ENCODE results near the gene KRT13.

The KRT13 gene

DNA sequence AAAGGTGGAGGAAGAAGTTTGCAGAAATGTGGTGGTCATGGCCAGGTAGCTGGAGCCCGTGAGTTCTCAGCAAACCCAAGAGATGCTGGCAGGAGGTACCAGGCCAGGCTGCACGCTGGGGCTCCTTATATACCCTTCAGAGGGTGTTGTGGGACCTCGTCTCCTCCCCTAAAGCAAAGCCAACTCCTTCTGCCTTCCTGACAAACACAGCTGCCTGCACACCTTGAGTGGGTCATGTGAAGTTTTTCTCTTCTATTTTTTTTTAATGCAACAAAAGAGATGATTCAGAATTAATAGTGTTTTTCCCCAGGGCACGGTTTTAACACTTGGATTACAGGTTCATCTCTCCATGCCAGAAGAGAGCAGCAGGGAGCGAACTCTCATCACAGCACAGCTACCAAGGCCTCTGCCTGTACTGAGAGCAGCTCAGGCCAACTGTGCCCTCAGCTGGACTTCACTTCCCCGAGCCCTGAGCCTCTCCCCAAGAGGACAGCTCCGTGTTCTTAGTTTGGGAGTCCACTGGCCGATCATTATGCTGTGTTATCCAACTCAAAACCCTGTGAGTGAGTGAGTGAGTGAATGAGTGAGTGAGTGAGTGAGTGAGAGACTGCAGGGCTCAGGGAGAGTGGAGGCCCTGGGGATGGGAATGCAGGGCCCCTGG, 13.5 kb upstream of the KRT13 start, which contains the start of gene KRT15:
Gene KRT15 (minus strand): TSS at position 102 of the 661 bp plus-strand sequence. CDS start 63 bp downstream, at position 39.
- no peak for DNase-seq

DNA sequence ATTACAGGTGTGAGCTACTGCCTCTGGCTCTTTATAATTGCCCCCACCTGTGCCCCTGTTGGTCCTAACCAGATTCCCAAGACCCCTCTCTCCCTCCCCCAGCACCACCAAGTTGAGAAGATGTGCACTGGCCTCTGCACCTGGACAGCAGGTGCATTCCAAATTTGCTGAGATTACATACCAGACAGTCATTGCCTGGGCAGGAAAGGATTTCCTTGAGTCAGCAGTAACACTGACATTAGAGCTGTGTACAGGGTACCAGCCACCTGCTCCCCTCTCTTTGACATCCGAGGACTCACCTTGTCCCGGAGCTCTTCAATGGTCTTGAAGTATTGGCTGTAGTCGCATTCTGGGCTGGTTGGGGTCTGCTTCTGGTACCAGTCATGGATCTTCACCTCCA, 12.6 kb upstream of the KRT13 start:
- no peak for DNase-seq

DNA sequence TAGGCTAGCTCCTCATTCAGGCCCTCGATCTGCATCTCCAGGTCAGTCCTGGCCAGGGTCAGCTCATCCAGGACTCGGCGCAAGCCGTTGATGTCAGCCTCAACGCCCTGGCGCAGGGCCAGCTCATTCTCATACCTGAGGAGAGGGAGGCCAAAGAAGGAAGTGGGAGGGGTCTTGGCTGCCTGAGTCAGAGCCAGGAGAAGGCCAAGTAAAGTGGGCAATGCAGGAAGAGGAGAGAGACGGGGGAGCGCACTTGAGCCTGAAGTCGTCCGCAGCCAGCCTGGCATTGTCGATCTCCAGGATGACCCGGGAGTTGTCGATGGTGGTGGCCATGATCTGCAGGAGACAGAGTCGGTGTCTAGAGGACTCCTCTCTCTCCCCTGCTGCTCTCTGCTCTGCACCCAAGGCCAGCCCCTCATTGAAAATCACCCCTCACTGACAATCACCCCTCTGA, 11.4 kb upstream of the KRT13 start:
- no peak for DNase-seq

DNA sequence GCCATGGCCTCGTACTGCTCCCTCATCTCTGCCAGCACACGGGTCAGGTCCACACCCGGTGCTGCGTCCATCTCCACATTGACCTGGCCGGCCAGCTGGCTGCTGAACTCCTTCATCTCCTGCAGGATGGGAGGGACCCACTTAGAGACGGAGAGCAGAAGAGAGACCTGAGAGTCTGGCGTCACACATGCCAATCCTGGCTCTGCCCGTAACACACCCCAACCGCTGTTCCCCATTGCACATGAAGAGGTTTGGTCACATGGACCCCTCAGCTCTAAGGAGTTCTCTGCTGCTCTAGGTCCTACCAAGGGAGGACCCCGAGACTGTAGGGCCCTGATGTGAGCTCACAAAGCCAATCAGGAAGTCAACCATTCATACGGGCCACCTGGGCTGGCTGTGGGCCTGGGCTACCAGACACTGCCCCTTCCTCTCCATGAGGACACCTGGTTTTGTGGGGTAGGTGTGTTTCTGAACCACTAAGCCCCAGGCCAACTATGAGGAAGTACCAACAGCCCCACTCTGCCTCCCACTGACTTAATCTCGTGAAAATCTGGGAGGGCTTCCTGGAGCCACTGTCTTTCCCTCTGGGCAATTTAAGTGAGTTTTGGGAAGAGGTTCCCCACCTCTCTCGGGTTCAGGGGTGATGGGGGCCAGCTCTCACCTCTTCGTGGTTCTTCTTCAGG, 10.9 kb upstream of the KRT13 start:
- no peak for DNase-seq

DNA sequence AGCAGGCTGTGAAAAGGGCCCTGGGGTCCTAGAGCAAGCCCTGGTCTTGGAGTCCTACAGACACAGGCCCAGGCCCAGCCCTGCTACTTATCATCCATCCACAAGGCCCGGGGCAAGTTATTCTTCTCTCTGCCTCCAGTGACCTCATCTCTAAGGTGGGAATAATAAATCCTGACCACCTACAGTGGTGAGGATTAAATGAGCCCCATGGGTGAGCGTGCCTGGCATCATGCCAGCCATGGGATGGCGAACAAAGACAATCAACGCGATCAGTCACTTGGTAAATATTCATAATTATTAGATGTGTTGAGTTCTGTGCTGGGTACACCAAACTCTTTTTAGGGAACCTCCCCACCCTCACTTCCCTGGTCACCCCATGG, 7.7 kb upstream of the KRT13 start:
- DNase-seq, result no peak

DNA sequence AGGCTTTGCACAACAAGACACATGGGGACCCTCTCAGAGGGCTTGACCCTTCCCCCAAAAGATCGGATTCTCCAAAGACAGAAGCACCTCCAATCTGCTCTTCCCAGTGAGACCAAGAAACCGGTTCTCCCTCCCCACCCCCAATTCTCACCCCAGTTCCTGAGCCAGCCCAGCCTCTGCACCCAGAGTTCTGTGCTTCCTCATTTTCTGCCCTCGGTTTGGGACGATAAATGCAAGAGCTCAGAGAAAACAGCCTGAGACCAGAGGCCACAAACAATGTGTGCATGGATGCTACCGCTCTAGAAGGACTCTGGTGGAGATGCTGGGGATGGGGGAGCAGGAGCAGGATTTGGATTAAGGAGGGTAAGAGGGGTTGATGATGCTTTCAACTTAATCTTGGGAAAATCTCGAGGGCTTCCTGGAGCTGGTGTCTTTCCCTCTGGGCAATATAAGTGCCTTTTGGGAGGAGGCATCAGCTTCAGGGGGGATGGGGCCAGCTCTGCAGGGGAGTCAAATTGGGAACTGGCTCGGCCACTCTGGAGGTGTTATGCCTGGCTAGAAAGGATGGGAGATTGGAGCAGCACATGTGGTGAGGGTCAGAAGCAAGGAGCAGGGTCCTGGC, 7.2 kb upstream of the KRT13 start:
- DNase-seq, result peak in 2 of 3 donors; percentile 45 to 48

DNA sequence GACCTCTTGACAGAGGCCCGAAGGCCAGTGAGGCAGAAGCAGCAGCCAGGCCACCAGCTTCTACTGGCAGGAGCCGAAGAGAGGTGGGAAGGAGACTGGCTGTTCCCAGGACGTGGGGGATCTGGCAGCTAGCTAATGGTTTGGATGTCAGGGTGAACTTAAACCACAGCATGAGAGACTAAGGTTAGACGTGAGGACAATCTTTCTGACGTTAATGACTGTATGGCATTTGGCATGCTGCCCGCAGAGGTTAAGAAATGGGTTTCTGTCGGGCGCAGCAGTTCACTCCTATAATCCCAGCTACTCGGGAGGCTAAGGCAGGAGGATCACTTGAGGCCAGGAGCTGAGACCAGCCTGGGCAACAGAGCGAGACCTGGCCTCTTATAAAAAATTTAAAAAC, 6.3 kb upstream of the KRT13 start:
- DNase-seq, result no peak

DNA sequence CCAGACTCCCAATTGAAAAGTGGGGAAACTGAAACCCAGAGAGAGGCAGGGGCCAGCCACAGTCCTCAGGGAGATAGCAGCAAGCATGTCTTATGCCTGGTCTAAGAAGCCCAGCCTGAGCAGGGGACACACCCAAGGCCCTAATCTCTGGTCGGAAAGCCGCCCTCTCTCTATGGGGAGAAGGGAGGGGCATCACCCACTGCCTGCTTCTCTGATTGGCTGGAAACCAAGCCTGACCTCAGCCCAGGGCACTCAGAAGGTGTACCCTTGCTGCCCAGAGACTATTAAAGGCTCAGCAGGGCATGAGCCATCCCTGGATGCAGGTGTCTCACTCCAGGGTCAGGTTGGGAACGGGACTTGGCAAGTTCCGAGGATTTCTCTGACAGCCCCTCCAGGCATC, 5.7 kb upstream of the KRT13 start:
- no peak for DNase-seq

DNA sequence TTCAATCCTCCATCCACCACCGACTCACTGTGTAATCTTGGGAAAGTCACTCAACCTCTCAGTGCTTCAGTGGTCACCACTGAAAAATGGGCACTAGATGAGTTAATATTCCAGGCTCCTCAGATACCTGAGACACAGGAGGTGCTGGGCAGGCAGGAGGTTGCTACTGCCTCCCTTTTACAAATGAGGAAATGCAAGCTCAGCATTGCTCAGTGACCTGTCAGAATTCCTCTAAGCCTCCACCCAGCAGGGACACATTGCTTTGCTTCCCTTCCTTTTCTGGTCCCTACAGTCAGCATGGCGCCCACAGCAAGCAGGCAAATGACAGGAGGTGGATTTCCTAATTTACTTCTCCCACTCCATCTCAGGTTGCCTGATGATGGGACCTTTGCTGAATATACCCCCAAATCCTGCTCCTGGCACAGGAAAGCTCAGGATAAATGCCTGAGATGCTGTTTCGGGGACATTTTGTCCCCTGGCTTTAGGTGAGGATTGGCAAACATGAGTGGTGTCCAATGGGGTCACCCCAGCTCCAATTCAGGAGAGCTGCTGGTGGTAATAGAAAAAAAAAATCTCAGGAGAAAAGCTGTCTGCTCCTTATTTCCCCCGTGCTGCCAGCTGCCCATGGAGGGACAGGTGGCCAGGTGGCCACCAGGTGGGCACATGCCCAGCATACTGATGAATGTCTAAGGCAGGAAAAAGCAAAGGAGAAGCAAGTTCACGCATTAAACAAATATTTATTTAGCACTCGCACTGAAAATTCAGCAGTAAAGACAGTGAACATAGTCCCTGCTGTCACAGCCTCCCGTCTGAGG, 5.0 kb upstream of the KRT13 start:
- no peak for DNase-seq

DNA sequence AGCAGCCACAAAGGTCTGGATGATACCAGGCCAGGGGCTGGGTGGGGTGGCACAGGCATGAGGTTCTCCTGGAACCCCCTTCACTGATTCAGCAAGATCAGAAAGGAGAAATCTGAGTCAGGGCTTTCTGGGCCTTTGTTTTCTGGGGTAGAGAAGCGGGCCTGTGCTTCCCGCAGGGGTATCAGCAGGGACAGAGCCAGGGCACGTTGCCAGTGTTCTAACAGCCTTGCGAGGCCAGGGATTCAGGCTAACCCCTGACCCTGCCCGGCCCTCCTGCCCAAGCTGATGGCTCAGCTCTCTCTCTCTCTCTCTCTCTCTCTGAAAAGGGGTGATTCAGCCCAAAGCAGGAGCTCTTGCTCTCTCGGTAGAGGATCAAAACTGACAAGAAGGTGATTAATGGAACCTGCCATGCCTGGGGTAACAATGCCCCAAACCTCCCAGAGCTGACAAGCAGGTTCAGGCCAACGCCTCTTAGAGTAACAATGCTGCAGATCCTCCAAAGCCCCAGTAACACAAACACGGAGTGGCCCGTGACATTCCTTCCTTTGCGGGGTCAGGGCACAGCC, 2.0 kb upstream of the KRT13 start:
- no peak for DNase-seq

DNA sequence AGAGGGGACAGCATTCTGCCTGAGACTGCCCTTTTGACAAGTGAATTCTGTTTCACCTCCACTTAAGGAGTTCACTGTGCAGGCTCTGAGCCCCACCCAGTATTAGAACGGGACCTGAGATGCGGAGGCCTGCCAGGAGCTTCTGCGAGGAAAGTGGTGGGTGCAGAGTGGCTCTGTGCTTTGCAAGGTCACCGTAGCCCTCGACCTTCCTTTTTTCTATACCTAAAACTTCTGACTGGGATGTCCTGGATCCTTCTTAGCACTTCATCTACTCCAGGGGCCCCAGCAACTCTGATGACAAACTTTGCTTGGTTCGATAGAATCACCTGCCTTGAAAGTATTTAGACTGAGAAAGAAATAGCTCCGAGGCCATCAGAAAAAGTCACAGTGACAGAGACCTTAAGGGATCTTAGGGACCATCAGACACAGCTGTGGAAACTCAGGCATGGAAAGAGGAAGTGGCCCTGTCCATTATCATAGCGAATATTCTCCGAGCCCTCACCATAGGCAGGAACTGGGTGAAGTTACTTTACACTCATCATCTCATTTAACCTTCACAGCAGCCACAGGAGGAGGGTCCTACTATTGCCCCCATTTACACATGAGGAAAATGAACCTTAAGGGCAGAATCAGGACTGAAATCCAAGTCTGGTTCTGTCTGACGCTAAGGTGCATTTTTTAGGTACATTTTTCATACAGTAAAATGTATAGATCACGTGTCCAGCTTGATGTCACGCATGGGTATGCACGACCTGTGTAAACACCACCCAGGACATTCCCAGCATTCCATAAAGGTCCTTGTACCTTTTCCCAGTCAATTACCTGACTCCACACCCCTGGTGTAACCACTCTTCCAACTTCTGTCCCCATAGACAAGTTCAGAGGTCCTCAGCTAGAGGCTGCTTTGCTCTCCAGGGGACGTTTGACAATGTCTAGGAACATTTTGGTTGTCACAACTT, 676 bp upstream of the KRT13 start:
- DNase-seq, result peak; percentile 30 to 50 (median 47)

DNA sequence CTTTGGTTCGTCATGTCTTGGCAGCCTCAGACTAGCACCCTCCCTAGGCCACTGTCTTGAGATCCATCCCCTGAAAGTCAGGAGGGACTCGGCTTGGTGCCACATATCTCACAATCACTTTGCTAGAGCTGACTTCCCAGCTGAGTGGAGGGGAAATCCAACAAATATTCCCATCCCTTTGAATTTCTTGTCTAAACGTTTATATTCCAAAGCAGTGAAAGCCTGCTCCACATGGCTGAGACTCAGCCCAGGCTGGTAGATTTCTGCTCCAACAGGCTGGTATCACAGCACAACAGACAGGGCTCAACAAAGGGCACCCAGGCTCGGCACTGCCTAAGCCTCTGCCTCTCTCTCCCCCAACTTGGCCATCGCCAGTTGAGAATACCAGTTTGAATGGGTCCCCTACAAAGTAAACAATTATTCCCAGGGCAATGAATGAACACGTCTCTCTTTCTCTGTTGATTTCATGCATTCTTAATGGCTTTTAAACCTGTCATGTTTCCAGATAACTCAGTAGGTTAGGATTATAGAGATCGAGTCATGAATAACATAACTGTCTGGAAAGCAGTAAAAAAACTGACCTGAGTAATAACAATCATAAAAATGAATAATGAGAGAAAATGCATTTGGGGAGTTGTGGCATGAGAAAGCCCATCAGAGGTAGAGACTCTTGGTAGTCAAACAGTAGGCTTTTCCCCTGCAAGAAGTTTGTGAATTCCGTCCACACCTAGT, 1.0 kb downstream of the KRT13 start:
- no peak for DNase-seq

DNA sequence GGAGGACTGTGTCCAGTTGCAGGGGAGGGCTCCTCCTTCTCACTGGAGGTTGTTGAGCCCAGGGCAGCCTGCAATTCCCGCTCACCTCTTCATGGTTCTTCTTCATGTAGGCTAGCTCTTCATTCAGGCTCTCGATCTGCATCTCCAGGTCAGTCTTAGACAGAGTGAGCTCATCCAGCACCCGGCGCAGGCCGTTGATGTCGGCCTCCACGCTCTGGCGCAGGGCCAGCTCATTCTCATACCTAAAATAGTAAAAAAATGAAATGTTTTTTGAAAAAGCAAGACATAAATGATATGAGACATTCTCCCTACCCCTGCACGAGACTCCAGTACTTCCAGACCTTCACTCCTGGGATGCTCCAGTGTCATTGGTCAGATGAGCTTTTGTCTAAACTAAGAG, 2.2 kb downstream of the KRT13 start:
- no peak for DNase-seq

DNA sequence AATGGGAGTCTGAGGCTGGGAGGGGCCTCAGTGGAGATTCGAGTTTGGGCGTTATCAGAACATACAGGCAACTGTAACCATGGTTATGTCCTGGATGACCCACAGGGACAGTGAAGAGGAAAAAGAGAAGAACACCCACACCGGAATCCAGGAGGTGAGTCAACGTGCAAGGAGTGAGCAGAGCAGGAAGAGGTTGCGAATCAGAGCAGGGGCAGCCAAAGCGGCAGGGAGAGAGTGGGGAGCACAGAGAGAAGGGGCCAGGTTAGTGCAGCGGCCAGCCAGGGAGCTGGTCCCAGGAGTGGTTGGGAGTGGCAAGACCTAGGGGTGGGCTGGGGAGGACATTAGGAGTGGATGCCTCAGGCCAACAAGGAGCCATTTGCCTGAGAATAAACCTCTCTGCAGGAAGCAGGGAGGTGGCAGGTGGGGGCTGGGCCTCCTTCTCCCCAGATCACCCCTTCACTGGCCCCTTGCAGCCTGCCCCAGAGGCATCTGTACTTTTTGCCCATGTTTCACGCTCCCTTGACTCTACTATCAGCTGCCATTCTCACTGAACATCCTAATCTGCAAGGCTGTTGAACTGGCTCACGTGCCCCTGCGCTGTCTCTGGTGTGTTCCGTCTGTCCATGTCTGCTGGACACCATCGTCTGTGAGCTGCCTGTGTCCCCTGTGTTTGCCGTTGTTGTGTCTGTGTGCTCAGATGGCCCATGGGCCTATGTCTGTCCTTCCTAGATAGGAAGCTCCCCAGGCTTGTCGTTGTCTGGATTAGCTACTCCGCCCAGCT, 5.1 kb downstream of the KRT13 start:
- peak; percentile 49 to 64 (median 53) for DNase-seq

DNA sequence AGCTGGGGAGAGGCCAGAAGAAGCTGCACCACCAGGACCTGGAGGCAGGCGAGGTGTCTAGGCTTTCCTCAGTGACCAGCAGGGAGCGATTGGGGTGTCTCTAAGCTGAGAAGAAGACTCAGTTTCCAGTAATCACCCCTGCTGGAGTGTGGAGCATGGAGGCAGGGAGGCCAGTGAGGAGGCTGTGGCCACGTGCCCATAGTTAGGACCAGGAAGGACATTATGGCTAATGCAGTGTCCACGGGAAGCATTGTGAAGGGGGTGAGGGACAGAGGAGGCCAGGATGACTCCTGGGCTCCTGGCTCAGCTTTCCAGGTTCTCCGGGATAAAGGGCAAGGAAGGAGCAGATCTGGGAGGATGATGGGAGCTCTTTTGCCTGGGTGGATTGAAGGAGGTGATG, 5.7 kb downstream of the KRT13 start:
- DNase-seq, result no peak

DNA sequence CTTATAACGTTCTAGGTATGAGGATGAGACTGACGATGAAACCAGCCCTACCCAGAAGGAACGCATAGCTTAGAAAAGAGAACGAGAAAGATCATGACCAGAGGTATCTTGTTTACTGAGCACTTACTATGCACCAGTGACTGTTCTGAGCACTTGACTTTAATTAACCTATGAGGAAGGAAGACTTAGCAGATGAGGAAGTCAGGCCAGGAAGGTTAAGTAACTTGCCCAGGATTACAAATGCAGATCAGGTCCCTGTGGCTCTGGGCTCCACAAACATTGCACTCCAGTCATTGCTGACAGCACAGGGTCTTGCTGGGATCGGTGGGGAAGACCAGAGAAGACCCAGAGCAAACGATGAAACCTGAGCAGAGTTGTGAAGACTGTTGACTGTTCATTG, 7.1 kb downstream of the KRT13 start:
- peak; percentile 64 to 78 (median 77) for DNase-seq

DNA sequence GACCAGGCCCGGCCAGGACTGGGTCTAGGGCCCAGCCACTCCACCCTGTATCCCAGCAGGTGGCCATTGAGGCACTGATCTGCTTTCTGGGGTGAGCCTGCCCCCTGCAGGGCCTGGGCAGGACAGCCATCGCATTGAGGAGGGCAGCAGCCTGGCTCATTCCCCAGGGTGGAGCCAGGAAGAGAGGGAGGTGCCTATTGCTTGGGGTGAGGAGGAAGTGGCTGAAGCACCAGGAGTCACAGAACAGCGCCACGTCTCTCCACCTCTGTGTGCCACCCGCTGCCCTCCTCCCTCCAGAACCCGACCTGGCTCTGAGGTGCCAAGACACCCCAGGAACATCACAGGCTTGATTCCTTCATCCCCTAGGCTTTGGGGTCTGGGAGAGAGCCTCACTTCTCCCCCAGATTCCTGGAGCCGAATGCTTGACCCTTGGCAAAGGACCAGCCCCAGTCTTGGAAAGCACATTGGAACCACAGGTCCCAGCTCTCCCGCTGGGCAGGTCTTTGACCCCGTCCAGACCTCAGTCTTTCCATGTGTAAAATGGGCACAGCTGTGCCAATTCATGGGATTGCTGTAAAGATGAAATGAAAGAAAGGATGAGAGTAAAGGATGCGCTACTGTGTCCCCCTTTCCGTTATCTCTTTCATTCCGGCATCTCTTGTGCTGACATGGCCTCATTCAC, 8.5 kb downstream of the KRT13 start:
- peak; percentile 89 to 91 (median 91) for DNase-seq

DNA sequence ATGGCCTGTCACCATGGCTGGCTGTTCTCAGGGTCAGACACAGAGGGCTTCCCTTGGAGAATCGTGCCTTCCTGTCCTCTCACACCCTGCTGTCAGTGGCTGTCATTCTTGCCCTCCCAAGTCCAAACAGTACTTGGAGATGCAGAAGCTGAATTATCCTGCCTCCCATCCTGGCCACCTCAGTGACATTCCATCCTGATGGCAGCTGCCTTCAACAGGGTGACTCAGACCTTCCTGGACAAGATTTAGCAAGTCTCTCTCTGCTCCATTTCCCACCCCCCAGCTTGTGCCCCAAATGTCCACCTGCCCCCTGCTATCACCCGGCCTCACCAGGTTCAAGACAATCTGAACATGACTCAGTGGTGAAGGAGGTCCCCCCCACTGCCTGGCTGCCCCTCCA, 10.9 kb downstream of the KRT13 start:
- DNase-seq, result no peak

DNA sequence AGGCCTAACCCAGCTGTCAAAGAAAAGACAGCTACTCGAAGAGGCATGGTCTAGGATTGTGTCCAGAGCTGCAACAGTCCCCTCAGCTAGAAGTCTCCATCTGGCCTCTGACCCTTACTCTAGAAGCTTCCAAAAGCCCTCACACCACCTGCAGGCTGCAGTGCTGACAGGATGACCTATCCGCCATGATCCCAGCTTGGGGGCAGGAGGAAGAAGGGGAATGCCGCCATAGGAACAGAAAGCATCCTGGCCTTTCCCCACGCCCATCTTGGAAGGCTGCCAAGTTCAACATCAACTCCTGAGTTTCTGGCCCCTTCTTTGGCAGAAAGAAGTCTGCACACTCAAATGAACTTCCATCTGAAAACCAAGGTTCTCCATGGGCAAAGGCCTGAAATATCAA, 12.6 kb downstream of the KRT13 start:
- DNase-seq, result peak; percentile 47 to 67 (median 51)

DNA sequence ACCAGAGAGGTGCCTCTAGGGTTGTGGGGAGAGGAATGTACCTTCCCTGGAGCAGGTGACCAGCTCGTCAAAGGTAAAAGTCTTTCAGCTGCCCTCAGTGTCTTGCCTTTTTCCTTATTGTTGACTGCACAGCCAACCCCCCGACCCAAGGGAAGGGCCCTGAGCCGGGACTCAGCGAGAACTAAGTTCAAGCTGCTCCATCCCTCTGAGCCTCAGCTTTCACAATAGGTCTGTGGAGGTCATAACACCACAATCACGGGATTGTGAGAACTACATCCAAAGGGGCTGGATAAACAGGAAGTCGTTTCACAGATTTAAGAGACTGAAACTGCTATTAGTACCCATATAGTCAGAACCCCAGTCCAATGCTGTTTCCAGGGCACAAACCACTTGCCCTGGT, 13.1 kb downstream of the KRT13 start:
- peak; percentile 80 to 89 (median 89) for DNase-seq
